ENCODE data around the gene MRPS25.

MRPS25 gene

DNA sequence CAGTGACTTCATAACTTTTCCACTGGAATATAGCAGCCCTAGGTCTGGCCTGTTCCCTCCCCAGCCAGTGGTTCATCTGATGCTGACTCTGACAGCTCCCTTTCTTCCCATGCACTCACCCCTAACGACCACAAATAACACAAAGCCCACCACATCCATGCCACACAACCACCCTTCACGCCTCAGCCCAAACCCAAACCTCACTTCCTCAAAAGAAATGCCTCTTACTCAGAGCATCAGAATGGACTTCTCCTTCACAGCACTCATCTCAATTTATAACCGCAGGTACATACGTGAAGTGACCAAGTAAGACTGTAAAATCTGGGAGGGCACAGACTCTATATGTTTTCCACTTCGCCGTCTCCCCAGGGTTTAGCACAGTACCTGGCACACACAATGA, 32.8 kb upstream of the MRPS25 start:
- in situ Hi-C loops (cut with HindIII; ENCODE audit: low pct_unique_long_range_greater_than_20kb, low sequenced_read_pairs): no loop called here
- DNase-seq (ENCODE audit: low read depth in 1 of 2, low spot score in 1 of 2): no peak
- no peak for TF ChIP-seq JUND (IDR thresholded peaks at IDR 0.05; ENCODE audit: low read depth)

- in situ Hi-C loops (cut with HindIII; ENCODE audit: low pct_unique_long_range_greater_than_20kb, low sequenced_read_pairs): no loop called here
- DNase-seq (ENCODE audit: low read depth in 1 of 2, low spot score in 1 of 2): no peak
- no peak for TF ChIP-seq JUND (IDR thresholded peaks at IDR 0.05; ENCODE audit: low read depth)
Observed at GRCh38 chr3:15096046-15096445, 30.9 kb upstream of the MRPS25 start.

GRCh38 chr3:15094187-15094875, 29.2 kb upstream of the MRPS25 start:
- in situ Hi-C loops (cut with HindIII; ENCODE audit: low pct_unique_long_range_greater_than_20kb, low sequenced_read_pairs): no loop called here
- no peak for DNase-seq (ENCODE audit: low read depth in 1 of 2, low spot score in 1 of 2)

GRCh38 chr3:15092686-15093085, 27.6 kb upstream of the MRPS25 start:
- TF ChIP-seq JUND (IDR thresholded peaks at IDR 0.05; ENCODE audit: low read depth): no peak
- in situ Hi-C loops (cut with HindIII; ENCODE audit: low pct_unique_long_range_greater_than_20kb, low sequenced_read_pairs): no loop called here
- DNase-seq (ENCODE audit: low read depth in 1 of 2, low spot score in 1 of 2): no peak

More at GRCh38 chr3:15094187-15094875, 29.2 kb upstream of the MRPS25 start:
- TF ChIP-seq JUND (IDR thresholded peaks at IDR 0.05; ENCODE audit: low read depth): no peak

GRCh38 chr3:15091575-15091974, 26.5 kb upstream of the MRPS25 start:
- in situ Hi-C loops (cut with HindIII; ENCODE audit: low pct_unique_long_range_greater_than_20kb, low sequenced_read_pairs): no loop called here
- DNase-seq (ENCODE audit: low read depth in 1 of 2, low spot score in 1 of 2): no peak
- no peak for TF ChIP-seq JUND (IDR thresholded peaks at IDR 0.05; ENCODE audit: low read depth)

GRCh38 chr3:15089201-15089600, 24.1 kb upstream of the MRPS25 start:
- in situ Hi-C loops (cut with HindIII; ENCODE audit: low pct_unique_long_range_greater_than_20kb, low sequenced_read_pairs): no loop called here
- TF ChIP-seq JUND (IDR thresholded peaks at IDR 0.05; ENCODE audit: low read depth): no peak
- DNase-seq (ENCODE audit: low read depth in 1 of 2, low spot score in 1 of 2): no peak

GRCh38 chr3:15086699-15087098, 21.6 kb upstream of the MRPS25 start:
- in situ Hi-C loops (cut with HindIII; ENCODE audit: low pct_unique_long_range_greater_than_20kb, low sequenced_read_pairs): no loop called here
- no peak for DNase-seq (ENCODE audit: low read depth in 1 of 2, low spot score in 1 of 2)
- TF ChIP-seq JUND (IDR thresholded peaks at IDR 0.05; ENCODE audit: low read depth): no peak

GRCh38 chr3:15086263-15086662, 21.1 kb upstream of the MRPS25 start:
- TF ChIP-seq JUND (IDR thresholded peaks at IDR 0.05; ENCODE audit: low read depth): no peak
- in situ Hi-C loops (cut with HindIII; ENCODE audit: low pct_unique_long_range_greater_than_20kb, low sequenced_read_pairs): no loop called here
- no peak for DNase-seq (ENCODE audit: low read depth in 1 of 2, low spot score in 1 of 2)

DNA sequence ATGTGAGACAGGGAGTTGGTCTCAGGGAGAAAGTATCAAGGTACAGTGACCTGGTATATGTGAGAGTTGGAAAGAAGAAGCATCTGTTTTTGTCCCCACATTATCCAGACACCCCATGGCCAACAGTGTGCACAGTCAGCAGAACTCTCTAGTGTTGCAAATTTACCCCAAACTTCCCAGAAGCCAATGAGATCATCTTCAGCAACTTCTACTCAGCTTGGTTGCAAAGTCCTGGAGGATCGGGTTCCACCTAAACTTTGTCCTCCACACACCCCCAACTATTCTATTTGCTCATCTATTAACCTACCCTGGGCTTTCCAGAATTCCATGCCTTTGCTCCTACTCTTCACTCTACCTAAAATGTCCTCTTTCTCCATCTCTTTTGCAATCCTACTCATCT, 18.1 kb upstream of the MRPS25 start:
- in situ Hi-C loops (cut with HindIII; ENCODE audit: low pct_unique_long_range_greater_than_20kb, low sequenced_read_pairs): no loop called here
- DNase-seq (ENCODE audit: low read depth in 1 of 2, low spot score in 1 of 2): no peak
- TF ChIP-seq JUND (IDR thresholded peaks at IDR 0.05; ENCODE audit: low read depth): no peak

DNA sequence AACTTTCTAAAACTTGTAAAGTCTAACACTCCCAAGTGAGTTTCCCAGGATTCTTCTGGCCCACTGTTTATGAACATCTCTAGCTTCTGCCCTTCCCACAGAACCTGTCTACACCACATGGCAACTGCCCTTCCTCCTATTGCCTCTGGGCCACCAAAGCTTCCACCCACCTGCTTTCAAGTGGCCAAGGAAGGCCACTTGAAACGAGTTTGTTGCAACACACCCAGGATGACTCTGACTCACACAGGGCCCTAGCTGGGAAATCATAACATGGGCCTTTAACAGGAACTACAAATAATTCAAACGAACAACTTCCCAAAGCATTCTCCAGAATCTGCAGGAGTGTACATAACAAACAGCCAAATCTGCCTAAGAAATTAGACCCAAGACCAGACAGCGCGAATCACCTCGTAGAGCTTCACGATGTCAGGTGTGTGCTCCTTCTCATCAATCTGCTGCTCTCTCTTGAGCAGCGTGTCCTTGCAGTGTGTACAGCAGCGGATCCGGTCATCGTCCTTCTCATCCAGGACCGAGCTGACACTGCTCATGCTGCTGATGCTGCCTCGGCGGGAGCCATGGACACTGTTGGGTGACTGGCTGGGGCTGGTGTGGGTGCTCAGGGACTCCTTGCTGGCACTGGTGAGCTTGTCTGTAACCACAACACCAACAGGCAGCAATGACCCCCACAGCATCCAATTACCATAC, 17.0 kb upstream of the MRPS25 start:
- TF ChIP-seq JUND (IDR thresholded peaks at IDR 0.05; ENCODE audit: low read depth): no peak
- no peak for DNase-seq (ENCODE audit: low read depth in 1 of 2, low spot score in 1 of 2)
- in situ Hi-C loops (cut with HindIII; ENCODE audit: low pct_unique_long_range_greater_than_20kb, low sequenced_read_pairs): no loop called here

DNA sequence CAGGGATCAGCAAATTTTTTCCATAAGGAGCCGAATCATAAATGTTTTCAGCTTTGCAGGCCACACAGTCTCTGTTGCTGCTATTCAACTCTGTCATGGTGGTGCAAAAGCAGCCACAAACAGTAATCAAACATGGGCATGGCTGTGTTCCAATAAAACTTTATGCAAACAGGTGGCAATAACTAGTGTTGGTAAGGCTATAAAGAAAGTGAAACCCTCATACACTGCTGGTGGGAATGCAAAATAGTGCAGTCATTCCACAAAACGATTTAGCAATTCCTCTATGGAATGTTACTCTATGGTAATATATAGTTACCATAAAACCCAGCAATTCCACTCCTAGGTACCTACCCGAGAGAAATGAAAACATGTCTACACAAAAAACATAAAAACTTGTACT, 14.0 kb upstream of the MRPS25 start:
- no peak for TF ChIP-seq JUND (IDR thresholded peaks at IDR 0.05; ENCODE audit: low read depth)
- in situ Hi-C loops (cut with HindIII; ENCODE audit: low pct_unique_long_range_greater_than_20kb, low sequenced_read_pairs): no loop called here
- no peak for DNase-seq (ENCODE audit: low read depth in 1 of 2, low spot score in 1 of 2)

GRCh38 chr3:15074500-15074899, 9.4 kb upstream of the MRPS25 start:
- TF ChIP-seq JUND (IDR thresholded peaks at IDR 0.05; ENCODE audit: low read depth): no peak
- no peak for DNase-seq (ENCODE audit: low read depth in 1 of 2, low spot score in 1 of 2)
- in situ Hi-C loops (cut with HindIII; ENCODE audit: low pct_unique_long_range_greater_than_20kb, low sequenced_read_pairs): no loop called here

GRCh38 chr3:15071699-15072098, 6.6 kb upstream of the MRPS25 start:
- no peak for DNase-seq (ENCODE audit: low read depth in 1 of 2, low spot score in 1 of 2)
- no peak for TF ChIP-seq JUND (IDR thresholded peaks at IDR 0.05; ENCODE audit: low read depth)
- in situ Hi-C loops (cut with HindIII; ENCODE audit: low pct_unique_long_range_greater_than_20kb, low sequenced_read_pairs): no loop called here

Data from T47D (cell line).